ENCODE results near the gene NBEAL2.

- TF ChIP-seq EZH2 (IDR thresholded peaks at IDR 0.05) = no peak
- no peak for TF ChIP-seq POLR2AphosphoS5 (IDR thresholded peaks at IDR 0.05; ENCODE audit: borderline replicate concordance, low read depth, low read length)
- no peak for TF ChIP-seq FOXP2 (optimal IDR thresholded peaks at IDR 0.05; ENCODE audit: control extremely low read depth, extremely low read length, insufficient read depth)
These were observed 61.6 kb downstream of the NBEAL2 start for GRCh38 chr3:47041114-47041513.
